ENCODE data around the gene DOK6.
A peak's percentile ranks its signal among the peaks of the same experiment; 100 is the strongest.

The DOK6 gene

GRCh38 chr18:69444221-69444620 lies 43.5 kb downstream of the DOK6 start:
- DNase-seq: no peak
- H3K36me3 ChIP-seq (replicated peaks): no peaks in the 10 kb centered on the region
- in situ Hi-C loops (cut with HindIII; ENCODE audit: low pct_ligation_motif_present, low sequenced_read_pairs): no loop called here
- TF ChIP-seq CTCF (IDR thresholded peaks at IDR 0.05; ENCODE audit: low read depth, low read length, missing control alignments): no peak
- H3K4me3 ChIP-seq (ENCODE audit: low read depth, low read length): no peak overlapping the region
- no peaks in the 10 kb centered on the region for H3K27me3 ChIP-seq (replicated peaks)
- no peak overlapping the region for H3K27ac ChIP-seq

- DNase-seq: no peak
- H3K27ac ChIP-seq: no peak overlapping the region
- no peaks in the 10 kb centered on the region for H3K27me3 ChIP-seq (replicated peaks)
- H3K36me3 ChIP-seq (replicated peaks): no peaks in the 10 kb centered on the region
- in situ Hi-C loops (cut with HindIII; ENCODE audit: low pct_ligation_motif_present, low sequenced_read_pairs): no loop called here
- no peak for TF ChIP-seq CTCF (IDR thresholded peaks at IDR 0.05; ENCODE audit: low read depth, low read length, missing control alignments)
- H3K4me3 ChIP-seq (ENCODE audit: low read depth, low read length): no peak overlapping the region
Observed at GRCh38 chr18:69447886-69448285, 47.2 kb downstream of the DOK6 start.

GRCh38 chr18:69455125-69455524 lies 54.4 kb downstream of the DOK6 start:
- TF ChIP-seq CTCF (IDR thresholded peaks at IDR 0.05; ENCODE audit: low read depth, low read length, missing control alignments): no peak
- in situ Hi-C loops (cut with HindIII; ENCODE audit: low pct_ligation_motif_present, low sequenced_read_pairs): no loop called here
- DNase-seq: no peak
- H3K4me3 ChIP-seq (ENCODE audit: low read depth, low read length): no peak overlapping the region
- no peak overlapping the region for H3K27ac ChIP-seq
- H3K27me3 ChIP-seq (replicated peaks): no peaks in the 10 kb centered on the region
- no peaks in the 10 kb centered on the region for H3K36me3 ChIP-seq (replicated peaks)

- Histone ChIP-seq H3K36me3 (replicated peaks) (no peaks in the 10 kb centered on the region), H3K4me3 (ENCODE audit: low read depth, low read length) (no peak overlapping the region), H3K27ac (no peak overlapping the region), H3K27me3 (replicated peaks) (no peaks in the 10 kb centered on the region)
- no peak for DNase-seq
- in situ Hi-C loops (cut with HindIII; ENCODE audit: low pct_ligation_motif_present, low sequenced_read_pairs): no loop called here
- peak; percentile 39 for TF ChIP-seq CTCF (IDR thresholded peaks at IDR 0.05; ENCODE audit: low read depth, low read length, missing control alignments)
Observed at GRCh38 chr18:69469444-69469919, 68.8 kb downstream of the DOK6 start.

- in situ Hi-C loops (cut with HindIII; ENCODE audit: low pct_ligation_motif_present, low sequenced_read_pairs): no loop called here
- TF ChIP-seq CTCF (IDR thresholded peaks at IDR 0.05; ENCODE audit: low read depth, low read length, missing control alignments): no peak
- Histone ChIP-seq H3K4me3 (ENCODE audit: low read depth, low read length) (no peak overlapping the region), H3K27me3 (replicated peaks) (no peaks in the 10 kb centered on the region), H3K36me3 (replicated peaks) (no peaks in the 10 kb centered on the region), H3K27ac (no peak overlapping the region)
- DNase-seq: no peak
Observed at GRCh38 chr18:69480460-69480859, 79.8 kb downstream of the DOK6 start.

GRCh38 chr18:69483574-69483973 lies 82.9 kb downstream of the DOK6 start:
- Histone ChIP-seq H3K36me3 (replicated peaks) (no peaks in the 10 kb centered on the region), H3K27me3 (replicated peaks) (no peaks in the 10 kb centered on the region), H3K27ac (no peak overlapping the region), H3K4me3 (ENCODE audit: low read depth, low read length) (no peak overlapping the region)
- no peak for TF ChIP-seq CTCF (IDR thresholded peaks at IDR 0.05; ENCODE audit: low read depth, low read length, missing control alignments)
- DNase-seq: no peak
- in situ Hi-C loops (cut with HindIII; ENCODE audit: low pct_ligation_motif_present, low sequenced_read_pairs): no loop called here

Measured in brain microvascular endothelial cell (primary cell).